ENCODE measurements around the gene NINJ1. TPM values are rescaled to one million over a fixed set of nuclear protein-coding genes. Genes with fewer than 3 reads are reported as not detected.

Gene NINJ1
- total and polyA plus RNA-seq, 2 donors (not counting 1 experiment from before 2014, with no cell fraction given), result 8.3 to 13.2 TPM

DNA sequence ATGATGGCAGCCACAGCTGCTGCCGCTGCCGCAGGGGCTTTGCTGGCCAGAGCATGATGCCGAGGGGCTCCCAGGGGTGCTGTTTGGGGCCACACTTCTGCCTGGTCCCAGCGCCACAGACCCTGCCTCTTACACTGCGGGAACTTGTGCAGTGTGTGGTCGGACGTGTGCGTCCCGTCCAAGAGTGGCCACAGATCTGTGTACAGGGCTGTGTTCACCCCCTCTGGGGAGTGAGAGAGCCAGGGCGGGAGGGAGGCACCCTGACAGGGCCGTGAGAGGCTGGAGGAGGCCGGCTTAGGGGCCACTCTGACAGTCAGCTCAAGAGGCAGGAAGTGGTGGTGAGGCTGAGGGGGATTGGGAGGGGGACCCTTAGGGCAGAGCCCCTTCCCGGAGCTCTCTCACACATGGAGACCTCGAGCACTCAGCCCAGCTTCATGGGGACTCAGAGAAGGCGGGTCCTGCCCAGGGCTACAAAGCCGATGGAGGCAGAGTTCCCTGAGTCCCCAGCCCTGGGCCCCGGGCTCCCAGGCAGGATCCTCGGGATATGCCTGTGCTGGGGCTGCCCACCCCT lies 51.1 kb downstream of the NINJ1 start:
- ATAC-seq (ENCODE audit: low read depth) (no peak), DNase-seq (no peak)
- H3K9me3 ChIP-seq (ENCODE audit: control extremely low read depth in 1 of 3, control insufficient read depth in 2 of 3, insufficient read depth in 1 of 3, low read length in 2 of 3), result peaks cover 0 to 12% (median 0%) of the 10 kb centered on the region in 3 donors
- H3K27me3 ChIP-seq (replicated peaks in 1 of 4; ENCODE audit: control extremely low read depth in 1 of 4, control insufficient read depth in 3 of 4, insufficient read depth in 4 of 4, low read length in 3 of 4), result no peaks in the 10 kb centered on the region
- TF ChIP-seq, protein P1, sequence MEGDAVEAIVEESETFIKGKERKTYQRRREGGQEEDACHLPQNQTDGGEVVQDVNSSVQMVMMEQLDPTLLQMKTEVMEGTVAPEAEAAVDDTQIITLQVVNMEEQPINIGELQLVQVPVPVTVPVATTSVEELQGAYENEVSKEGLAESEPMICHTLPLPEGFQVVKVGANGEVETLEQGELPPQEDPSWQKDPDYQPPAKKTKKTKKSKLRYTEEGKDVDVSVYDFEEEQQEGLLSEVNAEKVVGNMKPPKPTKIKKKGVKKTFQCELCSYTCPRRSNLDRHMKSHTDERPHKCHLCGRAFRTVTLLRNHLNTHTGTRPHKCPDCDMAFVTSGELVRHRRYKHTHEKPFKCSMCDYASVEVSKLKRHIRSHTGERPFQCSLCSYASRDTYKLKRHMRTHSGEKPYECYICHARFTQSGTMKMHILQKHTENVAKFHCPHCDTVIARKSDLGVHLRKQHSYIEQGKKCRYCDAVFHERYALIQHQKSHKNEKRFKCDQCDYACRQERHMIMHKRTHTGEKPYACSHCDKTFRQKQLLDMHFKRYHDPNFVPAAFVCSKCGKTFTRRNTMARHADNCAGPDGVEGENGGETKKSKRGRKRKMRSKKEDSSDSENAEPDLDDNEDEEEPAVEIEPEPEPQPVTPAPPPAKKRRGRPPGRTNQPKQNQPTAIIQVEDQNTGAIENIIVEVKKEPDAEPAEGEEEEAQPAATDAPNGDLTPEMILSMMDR (IDR thresholded peaks at IDR 0.05), result no peak
- TF ChIP-seq EZH2 (IDR thresholded peaks at IDR 0.05; ENCODE audit: borderline replicate concordance, insufficient read depth, low read depth, low read length, poor library complexity, severe bottlenecking), result no peak
- 54% methylated on average over 15 of the region's 18 CpGs for WGBS (ENCODE audit: insufficient coverage)
- CTCF ChIA-PET, result no interaction called here
- H3K4me1 ChIP-seq (ENCODE audit: control insufficient read depth in 2 of 2, insufficient read depth in 2 of 2, low read length in 2 of 2), result no peaks in the 10 kb centered on the region
- H4K20me1 ChIP-seq (ENCODE audit: control insufficient read depth, insufficient read depth, low read length, poor library complexity, severe bottlenecking), result peaks cover 1% of the 10 kb centered on the region
- Mint-ChIP-seq H3K4me1 (no peaks in the 10 kb centered on the region), H3K4me3 (no peak overlapping the region), H3K27ac (no peak overlapping the region), H3K27me3 (no peaks in the 10 kb centered on the region), H3K9me3 (ENCODE audit: insufficient read depth) (no peaks in the 10 kb centered on the region)
- H3K36me3 ChIP-seq (replicated peaks in 1 of 2; ENCODE audit: control extremely low read depth in 1 of 2, control insufficient read depth in 1 of 2, extremely low read depth in 1 of 2, insufficient read depth in 2 of 2, low read length in 1 of 2), result peaks cover 9 to 74% of the 10 kb centered on the region in 2 experiments
- intact Hi-C loops (cut with micrococcal nuclease), result no loop called here
- H2AFZ ChIP-seq (ENCODE audit: insufficient read depth, low read depth, low read length, poor library complexity, severe bottlenecking), result no peak overlapping the region
- no peak overlapping the region for H3K4me3 ChIP-seq (ENCODE audit: control extremely low read depth in 1 of 5, extremely low read depth in 1 of 5, insufficient read depth in 1 of 5, low read depth in 2 of 5, low read length in 4 of 5)
- POLR2A ChIA-PET, result no interaction called here
- H3K79me2 ChIP-seq (ENCODE audit: control insufficient read depth, insufficient read depth, low read length), result peaks cover under 1% of the 10 kb centered on the region
- no peak overlapping the region for H3K27ac ChIP-seq (ENCODE audit: low read length in 2 of 2)
- H3K4me2 ChIP-seq (replicated peaks; ENCODE audit: low read depth, low read length, poor library complexity, severe bottlenecking), result no peak overlapping the region
- no peak overlapping the region for H3K9ac ChIP-seq (ENCODE audit: low read length)

GRCh38 chr9:93081931-93082330 lies 52.1 kb downstream of the NINJ1 start:
- Histone ChIP-seq H3K4me3 (ENCODE audit: control extremely low read depth in 1 of 5, extremely low read depth in 1 of 5, insufficient read depth in 1 of 5, low read depth in 2 of 5, low read length in 4 of 5) (no peak overlapping the region), H3K27me3 (replicated peaks in 1 of 4; ENCODE audit: control extremely low read depth in 1 of 4, control insufficient read depth in 3 of 4, insufficient read depth in 4 of 4, low read length in 3 of 4) (no peaks in the 10 kb centered on the region), H3K4me1 (ENCODE audit: control insufficient read depth in 2 of 2, insufficient read depth in 2 of 2, low read length in 2 of 2) (no peaks in the 10 kb centered on the region), H3K4me2 (replicated peaks; ENCODE audit: low read depth, low read length, poor library complexity, severe bottlenecking) (no peak overlapping the region), H3K36me3 (replicated peaks in 1 of 2; ENCODE audit: control extremely low read depth in 1 of 2, control insufficient read depth in 1 of 2, extremely low read depth in 1 of 2, insufficient read depth in 2 of 2, low read length in 1 of 2) (peaks cover 9 to 75% of the 10 kb centered on the region in 2 experiments), H3K9ac (ENCODE audit: low read length) (no peak overlapping the region), H4K20me1 (ENCODE audit: control insufficient read depth, insufficient read depth, low read length, poor library complexity, severe bottlenecking) (peaks cover 9% of the 10 kb centered on the region), H3K27ac (ENCODE audit: low read length in 2 of 2) (no peak overlapping the region), H2AFZ (ENCODE audit: insufficient read depth, low read depth, low read length, poor library complexity, severe bottlenecking) (no peak overlapping the region), H3K79me2 (ENCODE audit: control insufficient read depth, insufficient read depth, low read length) (peaks cover 9% of the 10 kb centered on the region), H3K9me3 (ENCODE audit: control extremely low read depth in 1 of 3, control insufficient read depth in 2 of 3, insufficient read depth in 1 of 3, low read length in 2 of 3) (peaks cover 0 to 12% (median 0%) of the 10 kb centered on the region in 3 donors)
- ChIA-PET POLR2A (no interaction called here), CTCF (interaction anchor here (1.5 kb wide), 1 partner anchor 78 kb away, joined by 3 read pairs; no protein-coding TSS in a partner anchor)
- H3K9me3 Mint-ChIP-seq (ENCODE audit: insufficient read depth), result no peaks in the 10 kb centered on the region
- no peak overlapping the region for H3K27ac Mint-ChIP-seq
- DNase-seq, result no peak
- H3K27me3 Mint-ChIP-seq, result no peaks in the 10 kb centered on the region
- H3K4me1 Mint-ChIP-seq, result no peaks in the 10 kb centered on the region
- no peak overlapping the region for H3K4me3 Mint-ChIP-seq
- WGBS (ENCODE audit: insufficient coverage), result 100% methylated on average over 1 of the region's 3 CpGs
- no peak for TF ChIP-seq EZH2 (IDR thresholded peaks at IDR 0.05; ENCODE audit: borderline replicate concordance, insufficient read depth, low read depth, low read length, poor library complexity, severe bottlenecking)
- TF ChIP-seq, protein P1 (IDR thresholded peaks at IDR 0.05), result no peak
- intact Hi-C loops (cut with micrococcal nuclease), result no loop called here
- ATAC-seq (ENCODE audit: low read depth), result no peak
